HEK293T (cell line): ENCODE results near the gene CHD9NB.
"Not testable (repeated sequence)": the region's sequence is repeated elsewhere in the genome, so short reads cannot be mapped to it uniquely, and the experiment has no call there.

Source experiments
- CTCF ChIA-PET: fragments of 350-600 bp; formaldehyde crosslinking; extraction: SDS; loops from one replicate; lab custom pipeline; 2021; ENCODE audit warnings: antibody characterized with exemption, inconsistent platforms; lab: Yijun Ruan, JAX
- POLR2A ChIA-PET: fragments of 350-600 bp; formaldehyde crosslinking; extraction: SDS; loops from one replicate; lab custom pipeline; 2020; ENCODE audit warnings: antibody characterized with exemption, inconsistent platforms; lab: Yijun Ruan, JAX
- DNase-seq: peaks from one replicate; pipeline ENCODE4 v3.0.0; 2012; ENCODE audit warnings: mixed read lengths; ENCODE audit errors: extremely low spot score
- ARNT ChIP-seq: fragments of 450-650 bp; IDR thresholded peaks from 2 replicates; pipeline ENCODE4 v1.6.1; 2017; ENCODE audit warnings: mild to moderate bottlenecking
- BHLHE40 ChIP-seq: fragments of 450-650 bp; IDR thresholded peaks from 2 replicates; pipeline ENCODE4 v1.6.1; 2016; ENCODE audit warnings: mild to moderate bottlenecking, moderate library complexity, borderline replicate concordance
- CTBP1 ChIP-seq: fragments of 450-650 bp; IDR thresholded peaks from 2 replicates; pipeline ENCODE4 v1.6.1; 2016; ENCODE audit warnings: borderline replicate concordance
- ELF4 ChIP-seq: fragments of 450-650 bp; IDR thresholded peaks from 2 replicates; pipeline ENCODE4 v1.6.1; 2017; ENCODE audit warnings: antibody characterized with exemption
- FOXA1 ChIP-seq: fragments of 450-650 bp; IDR thresholded peaks from 2 replicates; pipeline ENCODE4 v1.6.1; 2016; ENCODE audit warnings: mild to moderate bottlenecking
- FOXK2 ChIP-seq: fragments of 450-650 bp; IDR thresholded peaks from 2 replicates; pipeline ENCODE4 v1.6.1; 2016; ENCODE audit warnings: mild to moderate bottlenecking
- FOXM1 ChIP-seq: fragments of 450-650 bp; IDR thresholded peaks from 2 replicates; pipeline ENCODE4 v1.6.1; 2017; ENCODE audit warnings: mild to moderate bottlenecking, borderline replicate concordance
- HDGF ChIP-seq: fragments of 450-650 bp; IDR thresholded peaks from 2 replicates; pipeline ENCODE4 v1.6.1; 2017; ENCODE audit warnings: antibody characterized with exemption, borderline replicate concordance
- L3MBTL2 ChIP-seq: fragments of 450-650 bp; conservative IDR thresholded peaks from 2 replicates; pipeline ENCODE4 v1.6.1; 2016; ENCODE audit warnings: mild to moderate bottlenecking
- LEF1 ChIP-seq: fragments of 450-650 bp; IDR thresholded peaks from 2 replicates; pipeline ENCODE4 v1.6.1; 2017; ENCODE audit warnings: mild to moderate bottlenecking, borderline replicate concordance
- NFRKB ChIP-seq: fragments of 450-650 bp; IDR thresholded peaks from 2 replicates; pipeline ENCODE4 v1.6.1; 2016; ENCODE audit warnings: mild to moderate bottlenecking, moderate library complexity
- SP1 ChIP-seq: fragments of 450-650 bp; IDR thresholded peaks from 2 replicates; pipeline ENCODE4 v1.6.1; 2017
- SUZ12 ChIP-seq: fragments of 450-650 bp; IDR thresholded peaks from 2 replicates; pipeline ENCODE4 v1.6.1; 2016; ENCODE audit warnings: mild to moderate bottlenecking
- TARDBP ChIP-seq: fragments of 450-650 bp; IDR thresholded peaks from 2 replicates; pipeline ENCODE4 v1.6.1; 2016
- ZNF384 ChIP-seq: fragments of 450-650 bp; IDR thresholded peaks from 2 replicates; pipeline ENCODE4 v1.6.1; 2016
- TF ChIP-seq, protein P1 (sequence below): fragments of 450-650 bp; IDR thresholded peaks from 2 replicates; pipeline ENCODE4 v1.6.1; 2016

Gene CHD9NB

DNA sequence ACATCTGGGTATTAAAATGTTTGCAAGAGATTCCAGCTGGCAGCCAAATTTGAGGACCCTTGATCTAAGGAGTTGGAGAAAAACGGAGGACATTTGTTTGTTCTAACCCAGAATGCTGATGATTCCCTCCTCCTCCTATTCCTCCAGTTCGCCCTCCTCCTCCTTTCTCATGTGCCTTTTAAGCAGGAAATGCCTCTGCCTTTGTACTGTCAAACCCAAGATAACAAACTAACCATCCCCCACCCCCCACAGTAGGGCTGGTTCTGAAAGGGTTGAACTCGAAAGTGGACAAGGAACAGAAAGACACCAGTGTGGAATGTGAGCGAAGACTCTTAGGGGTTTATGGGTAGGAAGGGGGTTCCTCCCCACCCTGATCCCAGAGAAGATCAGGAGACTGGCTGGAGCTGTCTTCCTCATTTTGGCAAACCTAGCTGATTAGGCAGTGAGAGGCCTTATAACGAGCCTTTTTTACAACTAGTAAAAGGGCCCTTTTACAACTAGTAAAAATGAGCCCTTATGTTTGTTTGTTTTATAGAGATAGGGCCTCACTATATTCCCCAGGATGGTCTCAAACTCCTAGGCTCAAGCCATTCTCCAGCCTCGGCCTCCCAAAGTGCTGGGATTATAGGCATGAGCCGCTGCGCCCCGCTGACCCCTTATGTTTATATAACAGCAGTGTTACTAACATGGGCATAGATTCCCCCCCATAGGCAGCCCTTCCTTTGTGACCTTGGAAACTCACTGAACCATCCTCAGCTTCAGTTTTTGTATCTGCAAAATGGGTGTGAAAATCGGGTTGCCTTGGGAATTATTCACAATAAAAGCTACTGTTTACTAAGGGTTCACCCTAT is 3.1 kb upstream of the CHD9NB start:
- no peak for DNase-seq

DNA sequence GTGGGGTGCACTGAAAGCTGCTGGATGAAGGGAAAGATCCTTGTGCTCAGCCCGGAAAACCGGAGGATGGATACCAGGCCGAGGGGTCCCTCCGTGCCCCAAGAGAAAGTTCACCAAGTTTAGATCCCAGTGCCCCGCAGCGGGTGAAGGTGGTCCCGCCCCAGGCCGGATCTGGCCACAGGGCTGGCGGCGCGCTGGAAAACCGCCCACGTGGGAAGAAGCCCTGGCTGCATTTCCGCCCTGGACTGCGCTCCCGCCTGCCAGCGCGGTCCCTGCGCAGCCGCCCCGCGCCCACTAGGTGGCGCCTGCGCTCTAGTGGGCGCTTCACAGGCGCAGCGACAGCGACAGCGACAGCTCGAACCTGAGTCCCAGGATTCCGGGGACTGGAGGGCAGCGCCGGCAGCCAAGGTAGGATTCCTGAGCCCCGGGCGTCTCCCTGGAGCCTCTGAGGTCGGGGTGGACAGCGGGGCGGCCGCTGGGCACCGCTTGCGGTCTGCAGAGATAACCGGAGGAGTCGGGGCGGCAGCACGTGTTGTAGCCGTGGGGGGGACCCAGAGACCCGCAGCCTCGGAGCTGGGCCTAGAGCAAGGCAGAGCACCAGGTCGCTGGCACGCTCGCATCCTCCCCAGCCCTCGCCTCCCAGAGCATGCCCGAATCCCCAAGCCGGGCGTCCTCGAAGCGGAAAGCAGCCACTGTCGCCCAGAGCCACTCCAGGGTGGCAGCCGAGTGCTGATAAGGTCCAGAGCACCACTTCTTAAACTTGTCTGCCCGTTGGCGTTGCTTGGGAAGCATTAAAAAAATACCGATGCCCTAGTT is 2.2 kb upstream of the CHD9NB start, which contains the start of gene CHD9:
TSS of gene CHD9 (plus strand) at position 322 of the 816 bp plus-strand sequence. CDS start 101,099 bp downstream, outside the sequence.
- peak; percentile 92 for DNase-seq
- TF ChIP-seq L3MBTL2 (peak; percentile 75), FOXM1 (no peak)
- POLR2A ChIA-PET, result interaction anchor here (0.6 to 3.0 kb wide), 4 partner anchors 45 to 228 kb away, joined by 3 to 13 read pairs (median 4); no protein-coding TSS in a partner anchor
- CTCF ChIA-PET, result interaction anchor here (0.8 to 1.7 kb wide), 7 partner anchors 11 to 221 kb away, joined by 3 to 7 read pairs (median 3); no protein-coding TSS in a partner anchor

More for the DNA sequence above, 3.1 kb upstream of the CHD9NB start:
- ChIA-PET POLR2A (interaction anchor here (1.1 to 3.0 kb wide), 3 partner anchors 152 to 228 kb away, joined by 3 to 13 read pairs (median 4); no protein-coding TSS in a partner anchor), CTCF (interaction anchor here (0.8 to 1.7 kb wide), 5 partner anchors 103 to 220 kb away, joined by 3 to 7 read pairs (median 4); no protein-coding TSS in a partner anchor)
- no peak for TF ChIP-seq ZNF384
- no peak for TF ChIP-seq ELF4
- TF ChIP-seq SUZ12, result no peak
- TF ChIP-seq ARNT, result no peak
- TF ChIP-seq FOXM1, result no peak
- TF ChIP-seq TARDBP, result no peak
- TF ChIP-seq, protein P1, sequence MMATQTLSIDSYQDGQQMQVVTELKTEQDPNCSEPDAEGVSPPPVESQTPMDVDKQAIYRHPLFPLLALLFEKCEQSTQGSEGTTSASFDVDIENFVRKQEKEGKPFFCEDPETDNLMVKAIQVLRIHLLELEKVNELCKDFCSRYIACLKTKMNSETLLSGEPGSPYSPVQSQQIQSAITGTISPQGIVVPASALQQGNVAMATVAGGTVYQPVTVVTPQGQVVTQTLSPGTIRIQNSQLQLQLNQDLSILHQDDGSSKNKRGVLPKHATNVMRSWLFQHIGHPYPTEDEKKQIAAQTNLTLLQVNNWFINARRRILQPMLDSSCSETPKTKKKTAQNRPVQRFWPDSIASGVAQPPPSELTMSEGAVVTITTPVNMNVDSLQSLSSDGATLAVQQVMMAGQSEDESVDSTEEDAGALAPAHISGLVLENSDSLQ, result no peak
- no peak for TF ChIP-seq BHLHE40
- TF ChIP-seq FOXA1, result no peak
- TF ChIP-seq LEF1, result no peak
- TF ChIP-seq NFRKB, result no peak
- TF ChIP-seq FOXK2, result no peak
- no peak for TF ChIP-seq L3MBTL2

DNA sequence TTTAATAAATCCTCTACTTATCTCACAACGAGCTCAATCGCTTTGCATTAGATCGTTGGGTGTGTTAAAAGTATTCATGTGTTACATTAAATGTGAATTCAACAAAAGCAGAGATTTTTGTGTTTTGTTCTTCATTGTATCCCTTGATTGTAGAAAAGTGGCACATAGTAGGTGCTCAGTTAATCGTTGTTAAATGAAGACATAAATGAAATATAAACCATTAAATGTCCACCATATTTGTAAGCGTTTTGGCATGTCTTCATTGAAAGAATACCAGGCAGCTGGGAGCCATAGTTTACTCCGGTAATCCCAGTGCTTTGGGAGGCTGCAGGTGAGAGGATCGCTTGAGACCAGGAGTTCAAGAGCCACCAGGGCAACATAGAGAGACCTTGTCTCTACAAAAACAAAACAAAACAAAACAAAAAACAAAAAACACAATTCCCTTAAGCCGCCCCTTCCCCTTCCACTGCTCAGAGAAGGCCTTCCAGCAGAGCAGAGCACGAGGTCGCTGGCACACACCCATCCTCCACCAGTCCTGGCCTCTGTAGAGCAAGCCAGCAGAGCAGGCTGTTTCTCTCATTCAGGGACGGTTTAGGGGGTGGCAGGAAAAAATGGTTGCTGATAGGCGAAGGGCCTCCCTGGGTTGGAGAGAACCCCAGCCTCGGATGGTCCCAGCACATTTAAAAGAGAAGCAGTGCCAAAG is 1.4 kb upstream of the CHD9NB start:
- POLR2A ChIA-PET, result interaction anchor here (0.6 to 3.0 kb wide), 4 partner anchors 46 to 229 kb away, joined by 3 to 13 read pairs (median 4); no protein-coding TSS in a partner anchor
- DNase-seq, result no peak

DNA sequence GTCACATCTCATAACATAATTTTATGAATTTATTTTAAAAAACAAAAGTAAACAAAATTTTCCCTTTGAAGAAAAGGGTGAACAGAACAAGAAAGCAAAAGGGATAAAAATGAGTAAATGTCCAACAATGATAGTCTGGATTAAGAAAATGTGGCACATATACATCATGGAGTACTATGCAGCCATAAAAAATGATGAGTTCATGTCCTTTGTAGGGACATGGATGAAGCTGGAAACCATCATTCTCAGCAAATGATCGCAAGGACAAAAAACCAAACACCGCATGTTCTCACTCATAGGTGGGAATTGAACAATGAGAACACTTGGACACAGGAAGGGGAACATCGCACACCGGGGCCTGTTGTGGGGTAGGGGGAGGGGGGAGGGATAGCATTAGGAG is 1.4 kb downstream of the CHD9NB start:
- CTCF ChIA-PET, POLR2A ChIA-PET, DNase-seq: not testable (repeated sequence)

More for the DNA sequence above, 1.4 kb upstream of the CHD9NB start:
- TF ChIP-seq LEF1, result no peak
- TF ChIP-seq L3MBTL2, result peak; percentile 67
- TF ChIP-seq CTBP1, result no peak
- TF ChIP-seq FOXM1, result no peak
- no peak for TF ChIP-seq ZNF384
- no peak for TF ChIP-seq SUZ12
- CTCF ChIA-PET, result interaction anchor here (1.0 to 1.1 kb wide), 2 partner anchors 12 to 69 kb away, joined by 3 to 5 read pairs; no protein-coding TSS in a partner anchor

DNA sequence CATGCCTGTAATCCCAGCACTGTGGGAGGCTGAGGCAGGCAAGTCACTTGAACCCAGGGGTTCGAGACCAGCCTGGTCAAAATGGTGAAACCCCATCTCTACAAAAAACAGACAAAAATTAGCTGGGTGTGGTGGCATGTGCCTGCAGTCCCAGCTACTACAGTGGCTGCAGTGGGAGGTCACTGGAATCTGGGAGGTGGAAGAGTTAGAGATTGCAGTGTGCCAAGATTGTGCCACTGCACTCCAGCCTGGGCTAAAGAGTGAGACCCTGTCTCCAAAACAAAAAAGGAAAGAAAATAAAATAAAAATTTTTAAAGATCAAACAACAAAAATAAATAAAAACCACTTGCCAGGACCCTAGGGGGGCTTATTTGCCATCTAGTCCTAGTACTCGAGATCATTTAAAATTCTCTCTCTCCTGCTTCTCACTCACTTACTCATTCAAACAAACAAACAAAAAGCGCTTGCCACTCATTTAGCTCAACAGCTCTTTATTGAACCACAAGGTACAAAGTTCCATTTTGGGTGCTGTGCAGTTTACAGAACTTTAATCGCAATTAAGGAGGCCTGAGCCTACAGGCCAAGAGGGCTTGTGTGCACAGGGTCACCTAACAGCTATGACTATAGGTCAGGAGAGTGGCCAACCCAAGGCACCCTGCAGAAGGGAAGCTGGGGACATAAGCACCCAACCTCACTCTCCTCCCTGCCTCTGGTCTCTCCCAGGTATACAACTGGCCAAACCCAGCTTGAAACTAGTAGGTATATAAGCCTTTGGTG is 4.4 kb downstream of the CHD9NB start:
- POLR2A ChIA-PET, result no interaction called here
- TF ChIP-seq BHLHE40, result no peak
- TF ChIP-seq ARNT, result no peak
- TF ChIP-seq HDGF, result no peak
- TF ChIP-seq ZNF384, result no peak
- TF ChIP-seq, protein P1, result no peak
- no peak for TF ChIP-seq FOXK2
- TF ChIP-seq FOXA1, result no peak
- no peak for TF ChIP-seq CTBP1
- TF ChIP-seq LEF1, result no peak
- TF ChIP-seq SUZ12, result no peak
- TF ChIP-seq SP1, result no peak
- TF ChIP-seq NFRKB, result no peak
- TF ChIP-seq ELF4, result no peak
- no peak for TF ChIP-seq TARDBP
- TF ChIP-seq FOXM1, result no peak
- TF ChIP-seq L3MBTL2, result no peak
- DNase-seq, result no peak
- CTCF ChIA-PET, result no interaction called here

DNA sequence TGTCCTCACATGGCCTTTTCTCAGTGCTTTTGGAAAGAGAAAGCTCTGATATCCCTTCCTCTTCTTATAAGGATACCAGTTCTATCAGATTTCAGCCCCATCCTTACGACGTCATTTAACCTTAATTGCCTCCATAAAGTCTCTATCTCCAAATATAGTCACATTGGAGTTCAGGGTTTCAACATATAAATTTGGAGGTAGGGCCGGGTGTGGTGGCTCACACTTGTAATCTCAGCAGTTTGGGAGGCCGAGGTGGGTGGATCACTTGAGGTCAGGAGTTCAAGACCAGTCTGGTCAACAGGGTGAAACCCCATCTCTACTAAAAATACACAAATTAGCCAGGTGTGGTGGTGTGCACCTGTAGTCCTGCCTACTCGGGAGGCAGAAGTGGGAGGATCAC is 5.2 kb downstream of the CHD9NB start:
- DNase-seq, POLR2A ChIA-PET, CTCF ChIA-PET: not testable (repeated sequence)
